IPS-15b (cell line): ENCODE measurements around the gene NLRP8.
"Not testable (repeated sequence)": the region's sequence is repeated elsewhere in the genome, so short reads cannot be mapped to it uniquely, and the experiment has no call there.

Experiments used
- H3K27me3 ChIP-seq: one replicate; pipeline ENCODE4 v1.6.1; 2013; ENCODE audit warnings: low read length; ENCODE audit not compliant: control insufficient read depth, insufficient read depth
- H3K36me3 ChIP-seq: one replicate; pipeline ENCODE4 v1.6.1; 2013; ENCODE audit warnings: low read length; ENCODE audit not compliant: control insufficient read depth, insufficient read depth
- H3K4me1 ChIP-seq: one replicate; pipeline ENCODE4 v1.6.1; 2013; ENCODE audit warnings: mild to moderate bottlenecking, low read length; ENCODE audit not compliant: control insufficient read depth, insufficient read depth
- H3K4me3 ChIP-seq: one replicate; pipeline ENCODE4 v1.5.1; 2013; ENCODE audit warnings: low read depth, low read length
- H3K9ac ChIP-seq: one replicate; pipeline ENCODE4 v1.6.1; 2013; ENCODE audit warnings: low read depth, mild to moderate bottlenecking, low read length
- H3K9me3 ChIP-seq: one replicate; pipeline ENCODE4 v1.6.1; 2013; ENCODE audit warnings: mild to moderate bottlenecking, low read length; ENCODE audit not compliant: control insufficient read depth, insufficient read depth

NLRP8 gene

DNA sequence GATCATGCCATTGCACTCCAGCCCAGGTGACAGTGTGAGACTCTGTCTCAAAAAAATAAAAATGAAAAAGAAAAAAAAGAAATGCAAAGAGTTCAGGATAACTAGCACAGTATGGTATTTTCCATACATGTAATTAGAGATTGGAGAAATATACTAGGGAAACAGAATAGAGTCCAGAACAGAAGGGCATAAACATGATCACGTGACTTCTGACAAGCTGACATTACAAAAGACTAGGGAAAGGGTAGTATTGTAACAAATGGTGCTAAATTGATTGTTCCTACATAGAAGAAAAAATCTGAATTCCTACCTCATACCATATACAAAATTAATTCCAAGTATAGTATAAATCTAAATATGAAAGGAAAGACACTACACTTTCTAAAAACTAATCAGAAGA, 37.6 kb downstream of the NLRP8 start:
- Histone ChIP-seq H3K9ac (no peak overlapping the region), H3K4me1 (no peaks in the 10 kb centered on the region), H3K4me3 (no peak overlapping the region), H3K36me3 (no peaks in the 10 kb centered on the region), H3K27me3 (no peaks in the 10 kb centered on the region), H3K9me3 (peaks cover 17% of the 10 kb centered on the region)

DNA sequence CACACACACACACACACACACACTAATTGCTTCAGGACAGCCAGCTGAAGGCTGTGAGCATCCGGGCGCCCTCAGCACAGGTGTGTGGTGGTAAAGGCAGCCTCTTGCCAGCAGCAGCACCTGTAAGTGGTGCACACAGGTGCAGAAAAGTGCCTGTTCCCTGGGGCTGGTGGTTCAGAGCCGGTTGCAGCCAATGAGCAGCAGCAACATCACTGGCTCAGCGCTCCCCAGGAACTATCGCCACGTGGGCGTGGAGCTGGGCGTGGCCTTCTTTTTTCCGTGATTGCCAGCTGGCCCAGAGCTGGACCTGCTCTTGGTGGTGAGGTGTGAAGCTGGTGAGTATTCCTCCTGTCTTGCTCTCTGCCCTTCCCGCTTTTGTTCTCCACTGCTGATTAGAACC, 38.9 kb downstream of the NLRP8 start, which contains the start of gene NLRP5:
Gene NLRP5 (plus strand): TSS at position 289 of the 400 bp plus-strand sequence.
- H3K4me3 ChIP-seq = no peak within 1 kb of the TSS
- no peaks in the 10 kb centered on the region for H3K4me1 ChIP-seq
- H3K9ac ChIP-seq = no peak within 1 kb of the TSS
- peaks cover 13% of the 10 kb centered on the region for H3K9me3 ChIP-seq
- no peaks in the 10 kb centered on the region for H3K27me3 ChIP-seq
- H3K36me3 ChIP-seq = no peaks in the 10 kb centered on the region

DNA sequence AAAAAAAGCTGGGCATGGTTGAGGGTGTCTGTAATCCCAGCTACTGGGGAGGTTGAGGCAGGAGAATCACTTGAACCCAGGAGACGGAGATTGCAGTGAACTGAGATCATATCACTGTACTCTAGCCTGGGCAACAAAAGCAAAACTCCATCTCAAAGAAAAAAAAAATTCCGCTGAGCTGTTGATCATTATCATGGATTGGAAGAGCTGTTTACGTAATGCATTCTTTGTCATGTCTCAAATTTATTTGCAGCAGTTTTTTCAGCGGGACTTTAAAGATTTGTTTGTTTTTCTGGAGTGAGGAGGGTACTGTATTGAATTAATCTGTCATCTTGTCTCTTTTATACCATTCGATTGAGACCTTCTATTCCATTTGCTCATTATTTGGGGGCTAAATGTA, 43.2 kb downstream of the NLRP8 start:
- H3K9me3 ChIP-seq = peaks cover 24% of the 10 kb centered on the region
- H3K4me1 ChIP-seq = no peaks in the 10 kb centered on the region
- H3K4me3 ChIP-seq = no peak overlapping the region
- H3K9ac ChIP-seq = no peak overlapping the region
- no peaks in the 10 kb centered on the region for H3K36me3 ChIP-seq
- no peaks in the 10 kb centered on the region for H3K27me3 ChIP-seq

DNA sequence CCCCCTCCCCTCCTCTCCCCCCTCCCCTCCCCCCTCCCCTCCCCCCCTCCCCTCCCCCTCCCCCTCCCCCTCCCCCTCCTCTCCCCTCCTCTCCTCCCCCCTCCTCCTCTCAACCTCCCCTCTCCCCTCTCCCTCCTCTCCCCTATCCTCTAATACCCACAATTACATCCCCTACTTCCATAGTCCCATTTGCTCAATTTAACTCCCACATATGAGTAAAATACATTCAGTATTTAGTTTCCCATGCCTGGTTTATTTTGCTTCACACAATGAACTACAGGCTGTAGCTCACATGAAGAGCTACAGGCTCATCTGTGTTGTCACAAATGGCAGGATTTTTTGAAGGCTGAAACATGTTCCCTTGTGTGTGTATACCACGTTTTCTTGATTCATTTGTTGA, 45.9 kb downstream of the NLRP8 start:
- no peaks in the 10 kb centered on the region for H3K27me3 ChIP-seq
- H3K36me3 ChIP-seq = no peaks in the 10 kb centered on the region
- H3K4me3 ChIP-seq = no peak overlapping the region
- no peaks in the 10 kb centered on the region for H3K4me1 ChIP-seq
- peaks cover 17% of the 10 kb centered on the region for H3K9me3 ChIP-seq
- H3K9ac ChIP-seq = no peak overlapping the region

DNA sequence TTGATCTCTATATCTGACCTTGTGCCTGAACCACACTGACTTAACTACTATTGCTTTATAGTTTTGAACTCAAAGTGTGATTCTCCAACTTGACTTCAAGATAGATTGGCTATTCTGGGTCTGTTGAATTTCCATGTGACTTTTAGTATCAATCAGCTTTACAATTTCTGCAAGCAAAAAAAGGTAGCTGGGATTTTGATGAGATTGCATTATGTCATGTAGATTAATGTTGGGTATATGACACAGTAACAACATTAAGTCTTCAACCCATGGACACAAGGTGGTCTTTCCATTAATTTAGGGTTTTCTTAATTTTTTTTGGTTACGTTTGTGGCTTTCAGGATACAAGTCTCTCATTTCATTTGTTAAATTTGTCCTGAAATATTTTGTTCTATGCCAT, 67.1 kb downstream of the NLRP8 start:
- H3K9me3 ChIP-seq = peaks cover 20% of the 10 kb centered on the region

DNA sequence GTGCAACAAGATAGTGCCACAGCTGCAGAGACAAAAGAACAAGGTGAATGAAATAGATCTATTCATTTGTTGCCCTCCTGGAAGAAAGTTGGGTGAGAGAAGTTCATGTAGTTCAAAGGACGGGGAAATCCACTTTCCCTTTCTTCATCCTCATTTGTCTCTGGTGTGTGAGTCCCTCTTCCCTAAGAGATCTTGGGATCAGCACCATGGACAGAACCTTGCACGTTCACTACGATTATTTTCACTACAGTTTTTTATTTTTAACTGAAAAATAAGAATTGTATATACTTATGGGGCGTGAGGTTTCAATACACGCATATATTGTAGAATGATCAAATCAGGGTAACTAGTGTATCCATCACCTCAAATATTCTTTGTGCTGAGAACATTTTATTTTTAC, 68.1 kb downstream of the NLRP8 start:
- H3K9ac ChIP-seq = no peak overlapping the region
- no peaks in the 10 kb centered on the region for H3K27me3 ChIP-seq
- no peaks in the 10 kb centered on the region for H3K36me3 ChIP-seq
- H3K4me1 ChIP-seq = no peaks in the 10 kb centered on the region
- no peak overlapping the region for H3K4me3 ChIP-seq
- peaks cover 15% of the 10 kb centered on the region for H3K9me3 ChIP-seq

More for the DNA sequence above, 67.1 kb downstream of the NLRP8 start:
- Histone ChIP-seq H3K27me3 (no peaks in the 10 kb centered on the region), H3K9ac (no peak overlapping the region), H3K4me1 (no peaks in the 10 kb centered on the region), H3K36me3 (no peaks in the 10 kb centered on the region), H3K4me3 (no peak overlapping the region)

DNA sequence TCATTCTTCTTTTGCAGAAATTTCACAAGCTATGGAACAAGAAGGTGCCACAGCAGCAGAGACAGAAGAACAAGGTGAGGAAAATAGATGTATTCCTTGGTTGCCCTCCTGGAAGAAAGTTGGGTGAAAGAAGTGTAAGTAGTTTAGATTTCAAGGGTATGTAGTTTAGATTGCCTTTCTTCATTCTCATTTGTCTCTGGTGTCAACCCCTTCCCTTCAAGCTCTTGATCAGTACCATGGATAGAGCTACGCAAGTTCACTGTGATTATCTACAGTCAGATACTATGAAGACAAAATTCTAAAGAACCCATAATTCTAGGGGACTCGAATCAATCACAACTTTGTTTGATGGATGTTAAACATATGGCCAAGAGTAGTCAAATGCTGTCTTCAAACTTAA, 71.7 kb downstream of the NLRP8 start:
- not testable (repeated sequence) for H3K9ac ChIP-seq, H3K36me3 ChIP-seq, H3K27me3 ChIP-seq, H3K4me1 ChIP-seq, H3K4me3 ChIP-seq
- peaks cover 21% of the 10 kb centered on the region for H3K9me3 ChIP-seq

DNA sequence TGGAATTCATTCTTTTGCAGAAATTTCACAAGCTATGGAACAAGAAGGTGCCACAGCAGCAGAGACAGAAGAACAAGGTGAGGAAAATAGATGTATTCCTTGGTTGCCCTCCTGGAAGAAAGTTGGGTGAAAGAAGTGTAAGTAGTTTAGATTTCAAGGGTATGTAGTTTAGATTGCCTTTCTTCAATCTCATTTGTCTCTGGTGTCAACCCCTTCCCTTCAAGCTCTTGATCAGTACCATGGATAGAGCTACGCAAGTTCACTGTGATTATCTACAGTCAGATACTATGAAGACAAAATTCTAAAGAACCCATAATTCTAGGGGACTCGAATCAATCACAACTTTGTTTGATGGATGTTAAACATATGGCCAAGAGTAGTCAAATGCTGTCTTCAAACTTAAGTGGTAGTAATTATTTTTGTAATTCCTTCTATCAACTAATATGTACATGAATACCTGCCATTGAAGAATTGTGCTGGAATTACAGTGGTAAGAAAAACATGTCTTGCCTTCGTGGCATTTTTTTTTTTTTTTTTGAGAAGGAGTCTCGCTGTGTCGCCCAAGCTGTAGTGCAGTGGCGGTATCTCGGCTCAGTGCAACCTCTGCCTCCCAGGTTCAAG, 72.8 kb downstream of the NLRP8 start:
- H3K4me1 ChIP-seq, H3K4me3 ChIP-seq, H3K9ac ChIP-seq, H3K36me3 ChIP-seq, H3K27me3 ChIP-seq: not testable (repeated sequence)
- peaks cover 19% of the 10 kb centered on the region for H3K9me3 ChIP-seq

DNA sequence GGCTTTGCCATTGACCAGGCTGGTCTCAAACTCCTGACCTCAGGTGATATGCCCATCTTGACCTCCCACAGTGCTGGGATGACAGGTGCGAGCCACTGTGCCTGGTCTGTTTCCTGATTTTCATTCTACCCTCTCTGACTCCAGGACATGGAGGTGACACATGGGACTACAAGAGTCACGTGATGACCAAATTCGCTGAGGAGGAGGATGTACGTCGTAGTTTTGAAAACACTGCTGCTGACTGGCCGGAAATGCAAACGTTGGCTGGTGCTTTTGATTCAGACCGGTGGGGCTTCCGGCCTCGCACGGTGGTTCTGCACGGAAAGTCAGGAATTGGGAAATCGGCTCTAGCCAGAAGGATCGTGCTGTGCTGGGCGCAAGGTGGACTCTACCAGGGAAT, 79.1 kb downstream of the NLRP8 start:
- H3K4me1 ChIP-seq = no peaks in the 10 kb centered on the region
- H3K27me3 ChIP-seq = no peaks in the 10 kb centered on the region
- H3K9ac ChIP-seq = no peak overlapping the region
- H3K9me3 ChIP-seq = peaks cover 18% of the 10 kb centered on the region
- H3K4me3 ChIP-seq = no peak overlapping the region
- no peaks in the 10 kb centered on the region for H3K36me3 ChIP-seq
